HG02973 (cell line): Measurements from ENCODE around the gene TICAM2.
A peak's percentile ranks its signal among the peaks of the same experiment; 100 is the strongest.

Experiments used
- ATAC-seq: cut with Tn5 transposase; IDR thresholded peaks from one replicate; pipeline ENCODE4 v1.9.1; 2021; ENCODE audit warnings: moderate library complexity; ENCODE audit not compliant: unreplicated experiment

Gene TICAM2

GRCh38 chr5:115573133-115573532 lies 29.1 kb downstream of the TICAM2 start:
- ATAC-seq = no peak

- no peak for ATAC-seq
Observed at GRCh38 chr5:115571441-115571878, 30.8 kb downstream of the TICAM2 start.

- ATAC-seq = no peak
Observed at GRCh38 chr5:115568668-115569067, 33.6 kb downstream of the TICAM2 start.

- ATAC-seq = no peak
Observed at GRCh38 chr5:115565233-115565632, 37.0 kb downstream of the TICAM2 start.

GRCh38 chr5:115561176-115561575 lies 41.1 kb downstream of the TICAM2 start:
- ATAC-seq = no peak

- no peak for ATAC-seq
Observed at GRCh38 chr5:115559524-115559923, 42.8 kb downstream of the TICAM2 start.

GRCh38 chr5:115558388-115558956 lies 43.8 kb downstream of the TICAM2 start:
- ATAC-seq = no peak

- ATAC-seq = no peak
Observed at GRCh38 chr5:115557667-115558387, 44.5 kb downstream of the TICAM2 start.

GRCh38 chr5:115556276-115556675 lies 46.0 kb downstream of the TICAM2 start:
- no peak for ATAC-seq

- no peak for ATAC-seq
Observed at GRCh38 chr5:115555084-115555633, 47.1 kb downstream of the TICAM2 start.

GRCh38 chr5:115553082-115553481 lies 49.2 kb downstream of the TICAM2 start:
- no peak for ATAC-seq

GRCh38 chr5:115551415-115551814 lies 50.9 kb downstream of the TICAM2 start:
- no peak for ATAC-seq

- ATAC-seq = no peak
Observed at GRCh38 chr5:115549154-115549553, 53.1 kb downstream of the TICAM2 start.

- no peak for ATAC-seq
Observed at GRCh38 chr5:115548683-115549082, 53.6 kb downstream of the TICAM2 start.

- ATAC-seq = no peak
Observed at GRCh38 chr5:115545351-115545882, 56.9 kb downstream of the TICAM2 start.

GRCh38 chr5:115544436-115545350 lies 57.6 kb downstream of the TICAM2 start, which contains the start of gene FEM1C:
Gene FEM1C (minus strand): TSS chr5:115544775. CDS start chr5:115543493, 1,282 bp downstream.
- ATAC-seq = peak; percentile 96

GRCh38 chr5:115544043-115544435 lies 58.2 kb downstream of the TICAM2 start:
- peak; percentile 8 for ATAC-seq

- ATAC-seq = peak; percentile 33
Observed at GRCh38 chr5:115543365-115544042, 58.8 kb downstream of the TICAM2 start.

- ATAC-seq = no peak
Observed at GRCh38 chr5:115542651-115543364, 59.5 kb downstream of the TICAM2 start.

GRCh38 chr5:115542086-115542485 lies 60.2 kb downstream of the TICAM2 start:
- ATAC-seq = no peak
